Panc1 (cell line): ENCODE measurements around the gene RABGAP1L. TPM values are rescaled to one million over a fixed set of nuclear protein-coding genes. Genes with fewer than 3 reads are reported as not detected.

Experiments used
- ATAC-seq: fragments of 200-7000 bp; cut with Tn5 transposase; 2 replicates; pipeline ENCODE4 v1.9.1; 2020; ENCODE audit warnings: mild to moderate bottlenecking, moderate library complexity
- BruUV-seq: library from RNA; stranded (reverse); fragments of 400-500 nt; replicated peaks from 2 replicates; lab custom pipeline; 2021; lab: Mats Ljungman, UMichigan
- CTCF ChIA-PET: fragments of 300-600 bp; sonication (Branson Sonifier 250); formaldehyde crosslinking; loops from one replicate; lab custom pipeline; 2022; ENCODE audit warnings: antibody characterized with exemption; lab: Charles Lee
- POLR2A ChIA-PET: fragments of 300-600 bp; sonication (Branson Sonifier 250); formaldehyde crosslinking; loops from one replicate; lab custom pipeline; 2022; ENCODE audit warnings: antibody characterized with exemption; lab: Charles Lee
- DNase-seq: peaks from one replicate; pipeline ENCODE4 v3.0.0-alpha.2; 2010; ENCODE audit warnings: low read depth, low spot score
- H3K27ac ChIP-seq: 2 replicates; pipeline ENCODE4 v1.5.1; 2011; ENCODE audit warnings: mild to moderate bottlenecking, low read length, inconsistent platforms
- H3K27me3 ChIP-seq: fragments of 200-500 bp; sonication (Bioruptor generic); 2 replicates; pipeline ENCODE4 v1.6.0; 2014; ENCODE audit warnings: low read length, inconsistent platforms; ENCODE audit not compliant: control insufficient read depth, insufficient read depth
- H3K36me3 ChIP-seq: fragments of 200-500 bp; sonication (Bioruptor generic); 2 replicates; pipeline ENCODE4 v1.5.1; 2014; ENCODE audit warnings: inconsistent platforms, mild to moderate bottlenecking, low read length, moderate library complexity; ENCODE audit not compliant: control insufficient read depth, insufficient read depth
- H3K4me1 ChIP-seq: 2 replicates; pipeline ENCODE4 v1.5.1; 2011; ENCODE audit warnings: inconsistent platforms, mild to moderate bottlenecking, low read length, moderate library complexity; ENCODE audit not compliant: control insufficient read depth, insufficient read depth
- H3K4me3 ChIP-seq, 2 experiments: 2 replicates each; pipeline ENCODE4 v1.5.1; 2011 to 2012; ENCODE audit warnings: low read depth in 2 of 2, low read length in 2 of 2, mild to moderate bottlenecking in 2 of 2, inconsistent platforms in 1 of 2, moderate library complexity in 1 of 2
- H3K9me3 ChIP-seq: fragments of 200-500 bp; sonication (Bioruptor generic); 2 replicates; pipeline ENCODE4 v1.5.1; 2014; ENCODE audit warnings: low read depth, mild to moderate bottlenecking, inconsistent platforms, low read length, moderate library complexity; ENCODE audit not compliant: control insufficient read depth, insufficient read depth
- POLR2AphosphoS5 ChIP-seq: IDR thresholded peaks from 2 replicates; pipeline ENCODE4 v1.6.1; 2012; ENCODE audit warnings: mild to moderate bottlenecking, low read depth, low read length, moderate library complexity
- REST ChIP-seq, 2 experiments: IDR thresholded peaks; 2 replicates each; pipeline ENCODE4 v1.6.1; 2011 to 2012; ENCODE audit warnings: low read depth in 2 of 2, control low read depth in 1 of 2, low read length in 1 of 2, mild to moderate bottlenecking in 1 of 2, moderate library complexity in 1 of 2; ENCODE audit not compliant: insufficient read depth in 1 of 2
- SIN3A ChIP-seq: IDR thresholded peaks from 2 replicates; pipeline ENCODE4 v1.6.1; 2012; ENCODE audit warnings: low read depth, mild to moderate bottlenecking, low read length, moderate library complexity, borderline replicate concordance; ENCODE audit not compliant: insufficient read depth
- TCF7L2 ChIP-seq: IDR thresholded peaks from 2 replicates; pipeline ENCODE4 v1.6.1; 2011; ENCODE audit warnings: mild to moderate bottlenecking, low read depth, low read length, inconsistent platforms
- in situ Hi-C: cut with HindIII; loops from 2 replicates; pipeline ENCODE4 v1.10.0; 2016; ENCODE audit warnings: low sequenced_read_pairs, low pct_unique_long_range_greater_than_20kb
- intact Hi-C: fragments of 100-400 bp; cut with micrococcal nuclease; formaldehyde crosslinking; loops from one replicate; pipeline ENCODE4 v1.10.0; 2022; ENCODE audit not compliant: unreplicated experiment
- total RNA-seq: library from RNA; stranded (reverse); gene quantifications from one replicate; pipeline ENCODE4 v1.2.1, GENCODE V29; 2021; ENCODE audit not compliant: unreplicated experiment
- TF ChIP-seq, protein P1 (sequence below): fragments of 450-650 bp; IDR thresholded peaks from 2 replicates; pipeline ENCODE4 v1.5.1; 2017; ENCODE audit warnings: mild to moderate bottlenecking

The RABGAP1L gene
- total RNA-seq, 1 experiment from 2014 or later = 37.0 TPM

- ChIA-PET POLR2A (no interaction called here), CTCF (interaction anchor here (0.6 kb wide), 1 partner anchor 338 kb away, joined by 10 read pairs; no protein-coding TSS in a partner anchor)
- peaks cover 12% of the 10 kb centered on the region; the same call in 1 of the 2 replicates for H3K4me1 ChIP-seq
- intact Hi-C loops = no loop called here
- H3K27ac ChIP-seq = no peak overlapping the region
- BruUV-seq = no TSS peak
- no peak for ATAC-seq
- no peaks in the 10 kb centered on the region for H3K27me3 ChIP-seq
- no peak overlapping the region for H3K4me3 ChIP-seq
- DNase-seq = no peak
- no peaks in the 10 kb centered on the region; the same call in 1 of the 2 replicates for H3K36me3 ChIP-seq
- H3K9me3 ChIP-seq = no peaks in the 10 kb centered on the region
- TF ChIP-seq TCF7L2 (no peak), SIN3A (no peak), POLR2AphosphoS5 (no peak), REST (IDR thresholded peaks at IDR 0.05; ENCODE audit: insufficient read depth in 1 of 2, low read depth in 2 of 2, low read length in 1 of 2) (no peak)
- TF ChIP-seq, protein P1, sequence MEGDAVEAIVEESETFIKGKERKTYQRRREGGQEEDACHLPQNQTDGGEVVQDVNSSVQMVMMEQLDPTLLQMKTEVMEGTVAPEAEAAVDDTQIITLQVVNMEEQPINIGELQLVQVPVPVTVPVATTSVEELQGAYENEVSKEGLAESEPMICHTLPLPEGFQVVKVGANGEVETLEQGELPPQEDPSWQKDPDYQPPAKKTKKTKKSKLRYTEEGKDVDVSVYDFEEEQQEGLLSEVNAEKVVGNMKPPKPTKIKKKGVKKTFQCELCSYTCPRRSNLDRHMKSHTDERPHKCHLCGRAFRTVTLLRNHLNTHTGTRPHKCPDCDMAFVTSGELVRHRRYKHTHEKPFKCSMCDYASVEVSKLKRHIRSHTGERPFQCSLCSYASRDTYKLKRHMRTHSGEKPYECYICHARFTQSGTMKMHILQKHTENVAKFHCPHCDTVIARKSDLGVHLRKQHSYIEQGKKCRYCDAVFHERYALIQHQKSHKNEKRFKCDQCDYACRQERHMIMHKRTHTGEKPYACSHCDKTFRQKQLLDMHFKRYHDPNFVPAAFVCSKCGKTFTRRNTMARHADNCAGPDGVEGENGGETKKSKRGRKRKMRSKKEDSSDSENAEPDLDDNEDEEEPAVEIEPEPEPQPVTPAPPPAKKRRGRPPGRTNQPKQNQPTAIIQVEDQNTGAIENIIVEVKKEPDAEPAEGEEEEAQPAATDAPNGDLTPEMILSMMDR = no peak
- in situ Hi-C loops = no loop called here
Observed at GRCh38 chr1:174167265-174167803, 8.0 kb downstream of the RABGAP1L start.

DNA sequence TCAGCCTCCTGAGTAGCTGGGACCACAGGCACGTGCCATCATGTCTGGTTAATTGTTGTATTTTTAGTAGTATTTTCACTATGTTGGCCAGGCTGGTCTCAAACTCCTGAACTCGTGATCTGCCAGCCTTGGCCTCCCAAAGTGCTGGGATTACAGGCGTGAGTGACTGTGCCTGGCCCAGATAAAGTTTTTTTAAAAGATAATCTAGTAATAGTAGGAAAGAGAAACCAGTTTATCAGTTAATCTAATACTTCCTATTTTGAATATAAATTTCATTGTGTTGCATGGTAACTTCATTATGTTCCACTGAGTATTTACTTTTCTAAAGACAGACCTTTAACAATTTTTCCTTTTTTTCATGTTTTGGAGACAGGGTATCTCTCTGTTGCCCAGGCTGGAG is 10.0 kb downstream of the RABGAP1L start:
- CTCF ChIA-PET = no interaction called here
- H3K27ac ChIP-seq = no peak overlapping the region
- POLR2A ChIA-PET = no interaction called here
- no peak for TF ChIP-seq SIN3A
- no peak for TF ChIP-seq POLR2AphosphoS5
- TF ChIP-seq TCF7L2 = no peak
- TF ChIP-seq, protein P1 = no peak
- TF ChIP-seq REST (IDR thresholded peaks at IDR 0.05; ENCODE audit: insufficient read depth in 1 of 2, low read depth in 2 of 2, low read length in 1 of 2) = no peak
- intact Hi-C loops = no loop called here
- no peaks in the 10 kb centered on the region for H3K9me3 ChIP-seq
- no peak overlapping the region for H3K4me3 ChIP-seq
- H3K4me1 ChIP-seq = peaks cover 10% of the 10 kb centered on the region; the same call in 1 of the 2 replicates
- in situ Hi-C loops = no loop called here
- ATAC-seq (no peak), DNase-seq (no peak)
- BruUV-seq = no TSS peak
- H3K36me3 ChIP-seq = no peaks in the 10 kb centered on the region; the same call in 1 of the 2 replicates
- no peaks in the 10 kb centered on the region for H3K27me3 ChIP-seq
